Stimulated activated CD8-positive, alpha-beta memory T cell treated with anti-CD3 and anti-CD28 coated beads, Interleukin-4, amount 100 ng/mL, for 1 hour (primary cell): ENCODE data around the gene GALNT12.
A peak's percentile ranks its signal among the peaks of the same experiment; 100 is the strongest.

ENCODE experiments used
- DNase-seq, 2 donors: peaks; one replicate each; pipeline ENCODE4 v3.0.0-alpha.2; 2020; ENCODE audit warnings: low read depth in 2 of 2, low spot score in 1 of 2

The GALNT12 gene

GRCh38 chr9:98830554-98830953, 23.1 kb downstream of the GALNT12 start:
- no peak for DNase-seq

GRCh38 chr9:98831696-98832095, 24.2 kb downstream of the GALNT12 start:
- no peak for DNase-seq

- DNase-seq: no peak
Measured at GRCh38 chr9:98832768-98833089, 25.3 kb downstream of the GALNT12 start.

GRCh38 chr9:98833090-98833956, 25.9 kb downstream of the GALNT12 start:
- DNase-seq: no peak

- no peak for DNase-seq
Measured at GRCh38 chr9:98834386-98834785, 26.9 kb downstream of the GALNT12 start.

GRCh38 chr9:98836206-98836605, 28.7 kb downstream of the GALNT12 start:
- no peak for DNase-seq

- no peak for DNase-seq
Measured at GRCh38 chr9:98837516-98837915, 30.0 kb downstream of the GALNT12 start.

GRCh38 chr9:98838155-98838867, 30.8 kb downstream of the GALNT12 start:
- no peak for DNase-seq

GRCh38 chr9:98838868-98839565, 31.5 kb downstream of the GALNT12 start:
- DNase-seq: no peak

GRCh38 chr9:98839724-98840123, 32.3 kb downstream of the GALNT12 start:
- DNase-seq: no peak

GRCh38 chr9:98842510-98842909, 35.0 kb downstream of the GALNT12 start:
- DNase-seq: no peak

- DNase-seq: no peak
Measured at GRCh38 chr9:98846081-98846480, 38.6 kb downstream of the GALNT12 start.

GRCh38 chr9:98846879-98847278, 39.4 kb downstream of the GALNT12 start:
- no peak for DNase-seq

- peak; percentile 42 to 50 for DNase-seq
Measured at GRCh38 chr9:98848450-98849149, 41.1 kb downstream of the GALNT12 start.

GRCh38 chr9:98849563-98849962, 42.1 kb downstream of the GALNT12 start:
- no peak for DNase-seq

GRCh38 chr9:98850851-98851729, 43.6 kb downstream of the GALNT12 start:
- no peak for DNase-seq

- no peak for DNase-seq
Measured at GRCh38 chr9:98851730-98852459, 44.4 kb downstream of the GALNT12 start.

GRCh38 chr9:98852460-98852734, 44.9 kb downstream of the GALNT12 start:
- no peak for DNase-seq

GRCh38 chr9:98852961-98853360, 45.5 kb downstream of the GALNT12 start:
- DNase-seq: no peak

GRCh38 chr9:98854266-98854665, 46.8 kb downstream of the GALNT12 start:
- no peak for DNase-seq
